GM15510 (cell line): ENCODE data around the gene TCF19.

Source experiments
- POLR2A ChIP-seq: IDR thresholded peaks from 3 replicates; pipeline ENCODE4 v1.6.1; 2011; ENCODE audit warnings: borderline replicate concordance; ENCODE audit not compliant: insufficient read length; ENCODE audit errors: extremely low read depth

The TCF19 gene, protein sequence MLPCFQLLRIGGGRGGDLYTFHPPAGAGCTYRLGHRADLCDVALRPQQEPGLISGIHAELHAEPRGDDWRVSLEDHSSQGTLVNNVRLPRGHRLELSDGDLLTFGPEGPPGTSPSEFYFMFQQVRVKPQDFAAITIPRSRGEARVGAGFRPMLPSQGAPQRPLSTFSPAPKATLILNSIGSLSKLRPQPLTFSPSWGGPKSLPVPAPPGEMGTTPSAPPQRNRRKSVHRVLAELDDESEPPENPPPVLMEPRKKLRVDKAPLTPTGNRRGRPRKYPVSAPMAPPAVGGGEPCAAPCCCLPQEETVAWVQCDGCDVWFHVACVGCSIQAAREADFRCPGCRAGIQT

DNA sequence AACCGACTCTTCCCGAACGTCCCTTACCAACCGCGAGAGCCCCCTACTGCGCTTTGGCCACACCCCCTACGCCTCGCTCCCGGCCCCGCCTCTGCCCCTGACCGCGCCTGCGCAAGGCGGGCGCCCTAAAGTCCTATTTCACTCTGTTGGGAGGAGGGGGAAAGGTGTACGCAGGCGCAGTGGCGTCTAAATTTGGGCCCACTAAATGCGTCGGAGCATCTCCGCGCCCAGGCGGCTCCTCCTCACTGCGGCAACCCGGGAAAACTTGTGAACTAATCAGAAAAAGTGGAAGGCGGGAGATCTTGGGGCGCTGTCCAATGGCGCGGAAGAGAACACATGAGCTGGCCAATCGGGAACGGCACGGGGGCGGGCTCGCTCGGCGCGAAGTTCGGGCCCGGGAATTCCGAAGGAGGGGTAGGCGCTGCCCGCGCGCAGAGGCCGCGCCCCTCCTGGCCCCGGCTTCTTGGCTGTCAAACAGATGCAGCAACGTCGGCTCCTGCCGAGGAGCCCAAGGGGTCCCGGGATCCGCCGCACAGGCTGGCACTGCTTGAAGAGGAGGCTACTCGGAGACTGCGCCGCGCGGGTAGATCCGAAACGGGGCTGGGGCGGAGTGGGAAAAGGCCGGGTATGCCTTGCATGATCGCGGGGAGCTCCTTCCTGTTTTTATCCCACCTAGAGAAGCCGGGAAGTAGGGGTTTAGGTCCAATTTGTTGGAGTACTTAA lies at the start of gene TCF19:
Gene TCF19 (plus strand): TSS at position 450 of the 723 bp plus-strand sequence. CDS start 881 bp downstream, outside the sequence.
- TF ChIP-seq POLR2A, result peak; percentile 47

DNA sequence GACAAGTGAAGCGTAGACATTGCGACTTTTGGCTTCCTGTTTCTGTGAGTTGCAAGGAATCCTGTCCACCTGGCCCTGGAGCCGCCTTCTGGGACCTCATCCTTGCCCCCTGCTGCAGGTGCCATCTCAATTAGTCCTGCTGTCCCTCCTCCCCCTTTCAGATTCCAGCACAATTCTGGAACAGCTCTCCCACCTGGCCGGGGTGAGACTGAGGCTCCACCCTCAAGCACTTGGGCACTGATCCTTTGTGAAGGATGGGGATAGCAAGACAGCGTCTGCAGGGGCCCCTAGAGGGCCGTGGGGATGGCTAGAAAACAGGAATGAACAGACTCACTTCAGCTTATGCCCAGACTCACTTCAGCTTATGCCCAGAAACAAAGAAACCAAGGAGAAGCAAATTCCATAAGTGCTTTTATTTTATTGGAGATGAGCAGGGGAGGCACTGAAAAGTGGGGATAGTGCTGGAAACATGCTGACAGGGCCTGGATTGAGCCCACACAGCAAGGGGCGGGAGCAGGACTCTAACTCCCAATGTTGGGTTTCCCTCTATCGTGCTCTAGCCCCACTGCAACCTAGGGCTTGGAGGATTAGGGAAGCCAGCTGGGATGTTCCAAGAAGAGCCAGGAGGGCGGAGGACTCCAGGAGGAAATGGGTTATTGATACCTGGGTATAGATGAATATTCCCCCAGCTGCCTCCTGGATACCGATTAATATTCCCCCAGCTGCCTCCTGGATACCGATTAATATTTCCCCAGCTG lies 47.4 kb upstream of the TCF19 start:
- TF ChIP-seq POLR2A, result no peak

DNA sequence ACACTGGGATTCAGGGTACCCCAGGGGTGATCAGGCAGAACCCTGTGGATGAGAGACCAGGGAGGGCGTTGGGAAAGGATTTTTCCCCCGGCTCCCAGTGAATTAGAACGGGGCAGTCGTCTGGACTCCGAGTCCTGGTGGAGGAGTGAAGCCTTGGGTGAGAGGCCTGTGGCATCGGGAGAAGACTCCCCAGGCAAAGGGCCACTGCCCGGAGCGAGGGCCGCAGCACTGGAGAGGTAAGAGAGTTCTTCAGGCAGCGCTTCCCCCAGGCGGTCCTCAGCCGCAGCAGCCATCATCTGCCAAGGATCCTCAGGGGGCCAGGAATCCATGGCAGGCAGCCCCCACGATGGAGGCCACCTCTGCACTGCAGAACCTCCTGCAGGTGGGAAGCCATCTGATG lies 46.7 kb upstream of the TCF19 start:
- TF ChIP-seq POLR2A, result no peak

DNA sequence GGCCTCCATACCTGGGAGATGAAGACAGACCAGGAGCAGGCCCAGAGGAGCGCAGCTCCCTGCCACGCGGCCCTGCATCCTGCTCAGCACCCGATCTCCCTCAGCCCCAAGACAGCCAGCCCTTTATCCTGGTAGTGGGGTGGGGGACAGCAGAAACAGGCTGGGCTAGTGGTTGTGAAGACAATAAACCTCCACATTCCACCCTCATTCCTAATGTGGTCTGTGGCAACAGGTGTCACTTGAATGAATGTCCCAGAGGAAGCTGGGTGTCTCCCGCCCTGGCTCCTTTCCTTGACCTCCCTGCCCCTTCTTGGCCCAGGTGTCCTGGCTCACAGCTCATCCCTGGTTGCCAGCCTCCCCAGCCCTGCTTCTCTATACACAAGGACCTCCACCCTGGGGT lies 45.9 kb upstream of the TCF19 start, which contains the start of gene C6orf15:
Gene C6orf15 (minus strand): TSS at position 98 of the 400 bp plus-strand sequence. CDS start 20 bp downstream, at position 78.
- TF ChIP-seq POLR2A, result no peak

DNA sequence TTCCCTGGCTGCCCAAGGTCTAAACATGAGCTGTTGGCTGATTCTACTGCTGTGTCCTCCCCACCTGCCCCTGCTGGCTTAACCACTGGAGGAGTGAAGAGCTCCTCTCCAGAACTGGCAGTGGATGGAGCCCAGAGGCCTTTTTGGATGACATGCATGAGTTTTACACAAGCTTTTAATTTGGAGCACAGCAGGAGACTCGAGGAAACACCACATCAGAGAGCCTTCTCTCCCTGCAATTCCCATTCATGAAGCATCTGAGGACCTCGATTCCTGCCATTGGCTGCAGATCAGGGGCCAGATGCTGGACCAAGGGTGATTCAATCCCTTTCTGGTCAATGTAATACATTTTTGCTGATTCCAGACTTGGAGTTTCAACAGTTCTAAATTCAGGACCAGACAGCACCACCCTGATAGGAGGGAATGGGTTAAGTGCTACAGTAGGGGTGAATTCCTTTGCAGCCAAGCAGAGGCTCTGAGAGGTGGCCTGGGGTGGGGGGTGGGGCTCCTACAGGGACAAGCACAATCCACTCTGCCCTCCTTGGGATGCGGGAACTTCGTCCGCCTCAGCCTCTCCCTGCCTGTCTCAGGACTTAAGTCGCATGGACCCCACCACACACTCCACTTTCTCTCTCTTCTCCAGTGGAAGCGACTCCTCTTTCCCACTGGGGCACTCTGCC lies 44.4 kb upstream of the TCF19 start:
- TF ChIP-seq POLR2A, result no peak

DNA sequence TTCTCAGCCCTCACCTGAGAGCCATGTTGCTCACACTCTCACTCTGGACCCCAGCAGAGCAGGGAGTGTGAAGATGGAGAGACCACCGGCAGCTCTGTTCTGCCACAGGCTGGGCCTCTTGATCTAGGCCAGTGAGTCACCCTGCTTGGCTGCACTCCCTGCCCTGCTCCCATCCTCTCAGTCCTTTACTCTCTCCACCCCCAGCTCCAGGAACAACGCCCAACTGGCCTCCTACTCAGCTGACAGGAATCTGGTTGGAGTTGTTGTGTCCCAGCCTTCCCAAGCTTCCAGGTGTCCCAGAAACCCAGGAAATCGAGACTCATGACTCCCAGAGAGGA lies 43.9 kb upstream of the TCF19 start, which contains the start of gene PSORS1C1:
Gene PSORS1C1 (plus strand): TSS at position 260 of the 338 bp plus-strand sequence. CDS start 14,833 bp downstream, outside the sequence.
- TF ChIP-seq POLR2A, result no peak

DNA sequence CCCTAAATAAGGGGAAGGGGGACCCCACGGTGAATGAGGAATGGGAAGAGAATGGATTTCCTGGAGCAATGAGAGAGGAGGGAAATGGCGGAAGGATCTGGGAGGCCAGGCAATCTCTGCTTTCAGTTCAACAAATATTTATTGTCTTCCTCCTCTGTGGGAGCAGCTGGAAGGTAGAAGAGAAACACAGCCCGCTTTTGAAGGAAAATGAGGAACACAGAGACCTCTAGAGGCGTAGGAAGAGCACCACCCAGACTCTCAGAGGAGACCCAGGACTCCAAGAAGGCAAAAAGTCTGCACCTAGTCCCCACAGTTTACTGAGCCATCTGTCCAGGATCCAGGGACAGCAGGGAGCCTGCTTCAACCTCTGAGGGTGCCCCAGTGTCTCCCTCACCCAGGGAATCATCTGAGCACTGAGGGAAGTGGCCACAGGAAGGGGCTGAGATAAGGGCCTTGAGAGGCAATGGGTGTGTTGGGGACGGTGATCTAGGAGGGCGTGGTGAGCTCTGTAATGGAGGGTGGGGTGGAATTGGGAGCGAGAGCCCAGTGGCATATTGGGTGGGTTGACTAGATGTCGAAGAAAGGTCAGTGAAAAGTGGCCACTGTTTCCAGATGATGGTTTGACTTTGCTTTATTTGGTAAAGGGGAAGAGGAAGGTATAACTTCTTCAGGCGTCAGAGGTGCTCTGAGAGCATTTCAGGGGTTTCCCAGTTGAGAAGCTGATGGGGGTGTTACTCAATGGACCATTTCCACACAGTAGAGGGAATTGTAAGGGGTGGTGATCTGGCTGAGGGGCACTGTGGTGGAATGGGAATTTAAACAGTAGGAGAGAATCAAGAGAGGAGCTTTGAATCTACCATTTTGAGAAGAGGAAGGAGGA lies 43.2 kb upstream of the TCF19 start:
- TF ChIP-seq POLR2A, result no peak

DNA sequence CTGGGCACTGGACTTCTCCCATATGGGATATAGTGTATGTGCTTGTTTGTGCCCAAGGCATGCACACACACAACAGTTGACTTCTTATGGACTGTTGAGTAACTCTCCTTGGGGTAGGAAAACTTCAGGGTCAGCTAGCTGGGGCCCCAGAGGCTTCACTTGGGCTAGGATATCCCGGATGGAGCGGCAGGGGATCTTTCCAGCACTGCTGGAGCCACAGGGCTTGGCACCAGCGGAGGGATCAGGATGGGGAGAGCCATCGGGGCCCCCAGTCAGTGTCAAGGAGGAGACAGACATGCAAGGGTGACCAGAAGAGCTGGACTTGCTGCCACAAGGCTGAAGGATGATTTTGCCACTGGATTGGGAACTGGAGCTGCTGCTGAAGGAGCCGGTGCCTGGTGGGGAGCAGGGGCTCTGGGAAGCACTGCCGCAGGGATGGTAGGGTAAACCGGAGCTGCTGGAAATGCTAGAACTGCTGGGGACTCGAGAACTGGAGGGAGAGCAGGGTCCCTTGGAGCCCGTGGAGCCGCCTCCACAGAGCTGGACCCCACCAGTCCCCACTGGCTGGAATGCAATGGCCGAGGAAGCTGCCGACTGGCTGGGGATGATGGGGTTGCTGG lies 42.3 kb upstream of the TCF19 start:
- no peak for TF ChIP-seq POLR2A

DNA sequence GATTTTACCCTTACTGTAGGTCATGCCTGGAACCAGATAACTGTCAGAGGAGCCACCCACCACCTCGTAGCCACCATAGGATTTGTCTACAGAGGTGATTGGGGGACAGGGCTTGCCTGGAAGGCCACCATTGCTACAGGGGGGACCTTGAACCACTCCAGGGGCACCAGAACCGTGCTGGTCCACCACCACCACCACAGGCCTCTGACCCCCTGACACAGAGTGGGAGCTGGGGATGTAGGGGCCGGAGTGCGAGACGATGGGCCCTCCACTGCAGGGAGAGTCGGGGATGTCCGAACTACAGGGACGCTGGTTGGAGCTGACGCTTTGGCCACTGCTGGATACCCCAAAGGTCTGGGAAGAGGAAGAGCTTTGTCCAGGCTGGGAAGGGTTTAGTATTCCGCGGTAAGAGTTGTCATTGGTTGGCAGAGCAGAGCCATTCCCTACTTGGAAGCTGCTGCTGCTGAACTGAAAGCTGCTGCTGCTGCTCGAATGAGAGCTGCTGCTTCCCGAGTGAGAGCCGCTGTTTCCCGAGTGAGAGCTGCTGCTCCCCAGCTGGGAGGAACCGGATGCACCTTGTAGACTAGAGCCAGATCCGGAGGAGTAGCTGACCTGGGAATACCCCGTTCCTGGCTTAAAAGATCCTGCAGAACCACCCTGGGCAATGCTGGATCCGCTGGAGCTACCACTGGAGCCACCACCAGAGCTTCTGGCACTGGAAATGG lies 41.6 kb upstream of the TCF19 start:
- TF ChIP-seq POLR2A, result no peak

DNA sequence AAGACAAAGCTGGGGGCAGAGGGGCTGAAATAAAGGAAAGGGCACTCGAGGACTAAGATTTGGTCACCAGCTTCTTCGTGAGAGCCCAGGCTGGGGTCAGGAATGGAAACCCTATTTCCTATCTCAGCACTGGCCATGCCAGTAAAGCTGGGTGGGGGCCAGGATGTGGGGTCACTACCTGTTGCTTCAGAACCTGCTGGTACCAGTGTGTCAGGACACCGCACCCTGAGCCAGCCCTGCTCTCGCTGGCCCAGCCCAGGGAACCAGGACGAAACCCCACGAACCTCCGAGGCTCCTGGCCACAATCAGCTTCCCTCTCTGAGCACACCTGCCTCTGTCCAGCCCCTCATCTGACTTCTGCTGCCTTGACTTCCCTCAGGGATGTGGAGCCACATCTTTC lies 40.2 kb upstream of the TCF19 start:
- TF ChIP-seq POLR2A, result no peak

DNA sequence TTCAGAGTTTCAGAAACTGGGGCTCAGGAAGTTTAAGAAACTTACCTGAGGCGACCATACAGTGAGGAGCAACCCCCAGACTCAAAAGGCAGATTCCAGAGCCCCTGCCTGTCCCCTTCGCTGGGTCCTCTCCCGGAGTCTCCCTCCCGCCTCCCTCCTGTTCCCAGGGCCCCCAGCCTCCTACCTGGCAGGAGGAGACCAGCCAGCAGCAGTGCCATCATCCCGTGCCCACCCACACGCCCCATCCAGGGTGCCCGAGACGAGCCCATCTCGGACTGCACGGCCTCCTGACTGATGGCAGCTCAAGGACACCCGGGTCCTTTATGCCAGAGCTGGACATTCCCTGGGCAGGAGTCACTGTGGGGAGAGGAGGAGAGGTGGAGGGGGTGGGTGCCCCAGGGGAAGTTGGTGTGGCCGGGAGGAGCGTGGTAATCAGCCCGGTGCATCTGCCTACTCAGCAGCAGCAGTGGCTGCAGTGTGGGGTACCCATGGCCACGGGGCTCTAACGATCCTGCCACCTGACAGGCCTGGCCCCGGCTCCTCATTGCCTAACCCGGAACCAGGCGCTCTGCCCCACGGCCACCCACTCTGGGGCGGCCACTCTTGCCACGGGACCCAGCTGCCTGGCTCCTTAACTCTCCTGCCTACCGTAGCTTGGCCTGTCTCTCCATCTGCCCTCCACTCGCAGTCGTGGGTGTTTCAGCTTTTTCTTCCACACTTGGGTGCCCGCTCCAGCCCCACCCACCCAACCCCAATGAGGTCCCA lies 38.1 kb upstream of the TCF19 start, which contains the start of gene CDSN:
Gene CDSN (minus strand): TSS at position 296 of the 765 bp plus-strand sequence. CDS start 27 bp downstream, at position 269.
- no peak for TF ChIP-seq POLR2A
